ENCODE measurements around the gene ROR1. TPM values are rescaled to one million over a fixed set of nuclear protein-coding genes. Genes with fewer than 3 reads are reported as not detected.

ROR1 gene
- total and polyA plus RNA-seq, 2 donors (not counting 3 experiments of a cell fraction or from before 2014, with no cell fraction given), result 2.6 to 3.5 TPM

GRCh38 chr1:64090436-64090835, 316.6 kb downstream of the ROR1 start:
- no TSS peak for BruUV-seq (replicated peaks)
- Histone ChIP-seq H4K20me1 (replicated peaks; ENCODE audit: control insufficient read depth, extremely low read depth, insufficient read depth, low read length) (no peaks in the 10 kb centered on the region), H3K9me1 (replicated peaks; ENCODE audit: control insufficient read depth, extremely low read depth, insufficient read depth, low read length) (no peaks in the 10 kb centered on the region), H3K4me3 (replicated peaks in 1 of 3; ENCODE audit: insufficient read depth in 1 of 3, low read depth in 1 of 3, low read length in 3 of 3) (no peak overlapping the region), H3K79me2 (ENCODE audit: control insufficient read depth, insufficient read depth, low read length) (no peaks in the 10 kb centered on the region), H3K4me2 (ENCODE audit: insufficient read depth, low read length) (no peak overlapping the region), H2AFZ (ENCODE audit: low read depth, low read length) (no peak overlapping the region), H3K9ac (replicated peaks; ENCODE audit: extremely low read depth, insufficient read depth, low read length) (no peak overlapping the region), H3K27me3 (ENCODE audit: control insufficient read depth in 2 of 2, insufficient read depth in 2 of 2, low read length in 2 of 2) (no peaks in the 10 kb centered on the region), H3K36me3 (ENCODE audit: control insufficient read depth in 2 of 2, extremely low read depth in 1 of 2, insufficient read depth in 2 of 2, low read length in 2 of 2) (no peaks in the 10 kb centered on the region), H3K4me1 (ENCODE audit: control insufficient read depth, extremely low read depth, insufficient read depth, low read length) (no peaks in the 10 kb centered on the region), H3K27ac (ENCODE audit: insufficient read depth, low read depth, low read length) (no peak overlapping the region), H3K9me3 (replicated peaks; ENCODE audit: control insufficient read depth, insufficient read depth, low read length) (no peaks in the 10 kb centered on the region)
- TF ChIP-seq EZH2 (IDR thresholded peaks at IDR 0.05; ENCODE audit: borderline replicate concordance, low read depth, low read length, severe bottlenecking) (no peak), FOS (IDR thresholded peaks at IDR 0.05; ENCODE audit: borderline replicate concordance, insufficient read depth, low read length) (no peak), MYC (IDR thresholded peaks at IDR 0.05; ENCODE audit: low read depth, low read length) (no peak), POLR2AphosphoS5 (IDR thresholded peaks at IDR 0.05; ENCODE audit: insufficient read depth, low read depth, low read length) (no peak), JUN (IDR thresholded peaks at IDR 0.05; ENCODE audit: borderline replicate concordance, insufficient read depth, insufficient read length, low read depth) (no peak), MAX (IDR thresholded peaks at IDR 0.05; ENCODE audit: insufficient read depth, insufficient read length) (no peak), POLR2A (IDR thresholded peaks at IDR 0.05; ENCODE audit: low read depth, low read length) (no peak), GATA2 (IDR thresholded peaks at IDR 0.05; ENCODE audit: insufficient read depth, insufficient read length, low read depth, low read length) (no peak)
- TF ChIP-seq, protein P1, sequence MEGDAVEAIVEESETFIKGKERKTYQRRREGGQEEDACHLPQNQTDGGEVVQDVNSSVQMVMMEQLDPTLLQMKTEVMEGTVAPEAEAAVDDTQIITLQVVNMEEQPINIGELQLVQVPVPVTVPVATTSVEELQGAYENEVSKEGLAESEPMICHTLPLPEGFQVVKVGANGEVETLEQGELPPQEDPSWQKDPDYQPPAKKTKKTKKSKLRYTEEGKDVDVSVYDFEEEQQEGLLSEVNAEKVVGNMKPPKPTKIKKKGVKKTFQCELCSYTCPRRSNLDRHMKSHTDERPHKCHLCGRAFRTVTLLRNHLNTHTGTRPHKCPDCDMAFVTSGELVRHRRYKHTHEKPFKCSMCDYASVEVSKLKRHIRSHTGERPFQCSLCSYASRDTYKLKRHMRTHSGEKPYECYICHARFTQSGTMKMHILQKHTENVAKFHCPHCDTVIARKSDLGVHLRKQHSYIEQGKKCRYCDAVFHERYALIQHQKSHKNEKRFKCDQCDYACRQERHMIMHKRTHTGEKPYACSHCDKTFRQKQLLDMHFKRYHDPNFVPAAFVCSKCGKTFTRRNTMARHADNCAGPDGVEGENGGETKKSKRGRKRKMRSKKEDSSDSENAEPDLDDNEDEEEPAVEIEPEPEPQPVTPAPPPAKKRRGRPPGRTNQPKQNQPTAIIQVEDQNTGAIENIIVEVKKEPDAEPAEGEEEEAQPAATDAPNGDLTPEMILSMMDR (IDR thresholded peaks at IDR 0.05; ENCODE audit: extremely low read depth in 1 of 2, insufficient read depth in 1 of 2, low read depth in 1 of 2, low read length in 2 of 2), result no peak
- peak; percentile 37 for FAIRE-seq
- dilution Hi-C loops (cut with MboI; ENCODE audit: extremely low pct_ligation_motif_present, low sequenced_read_pairs) (no loop called here), intact Hi-C loops (cut with micrococcal nuclease) (no loop called here)
- peak; percentile 41 for DNase-seq (ENCODE audit: low read depth, low spot score)
- ChIA-PET CTCF (interaction anchor here (0.9 to 2.8 kb wide), 2 partner anchors 47 to 398 kb away, joined by 3 to 6 read pairs; no protein-coding TSS in a partner anchor), POLR2A (no interaction called here)

Measured in endothelial cell of umbilical vein (primary cell).